WTC11 (cell line): Measurements from ENCODE around the gene PPARA. TPM values are rescaled to one million over a fixed set of nuclear protein-coding genes. Genes with fewer than 3 reads are reported as not detected.

Experiments
- ATAC-seq: fragments of 200-7000 bp; cut with Tn5 transposase; 2 replicates; pipeline ENCODE4 v1.10.0; 2021; ENCODE audit warnings: mild to moderate bottlenecking, moderate library complexity
- CTCF ChIA-PET: fragments of 300-600 bp; sonication (Branson Sonifier 250); formaldehyde crosslinking; loops from one replicate; lab custom pipeline; 2021; ENCODE audit warnings: antibody characterized with exemption; lab: Charles Lee
- POLR2A ChIA-PET: fragments of 350-600 bp; sonication (Branson Sonifier 250); formaldehyde crosslinking; loops from one replicate; lab custom pipeline; 2021; ENCODE audit warnings: antibody characterized with exemption; lab: Charles Lee
- DNase-seq: peaks from one replicate; pipeline ENCODE4 v3.0.0; 2021; ENCODE audit warnings: low spot score
- H3K27ac Mint-ChIP-seq: 2 replicates; pipeline ENCODE4 v1.8.0; 2021; ENCODE audit warnings: mixed read lengths
- H3K27me3 Mint-ChIP-seq: 2 replicates; pipeline ENCODE4 v1.8.0; 2021; ENCODE audit warnings: low read depth, mild to moderate bottlenecking, moderate library complexity, mixed read lengths
- H3K36me3 Mint-ChIP-seq: 2 replicates; pipeline ENCODE4 v1.8.0; 2021; ENCODE audit warnings: mixed read lengths
- H3K4me1 Mint-ChIP-seq: 2 replicates; pipeline ENCODE4 v1.8.0; 2022; ENCODE audit warnings: mixed read lengths
- H3K4me3 Mint-ChIP-seq: 2 replicates; pipeline ENCODE4 v1.8.0; 2021; ENCODE audit warnings: mild to moderate bottlenecking, moderate library complexity, mixed read lengths
- H3K9me3 Mint-ChIP-seq: 2 replicates; pipeline ENCODE4 v1.8.0; 2021; ENCODE audit warnings: mixed read lengths
- ARID4B ChIP-seq: sonication (generic); formaldehyde crosslinking; IDR thresholded peaks from 2 replicates; pipeline ENCODE4 v1.8.0; 2023; ENCODE audit warnings: missing genetic modification reagents, mild to moderate bottlenecking, borderline replicate concordance
- ATF3 ChIP-seq: sonication (generic); formaldehyde crosslinking; conservative IDR thresholded peaks from 2 replicates; pipeline ENCODE4 v1.8.1; 2022; ENCODE audit warnings: mild to moderate bottlenecking, missing genetic modification reagents
- ATF6 ChIP-seq: sonication (generic); formaldehyde crosslinking; IDR thresholded peaks from 2 replicates; pipeline ENCODE4 v1.8.1; 2023; ENCODE audit warnings: mild to moderate bottlenecking, missing genetic modification reagents
- CTCF ChIP-seq: fragments of 200-600 bp; IDR thresholded peaks from 2 replicates; pipeline ENCODE4 v1.8.0; 2022; ENCODE audit warnings: antibody characterized with exemption
- E2F1 ChIP-seq: sonication (generic); formaldehyde crosslinking; IDR thresholded peaks from 2 replicates; pipeline ENCODE4 v1.8.0; 2022; ENCODE audit warnings: mild to moderate bottlenecking, missing genetic modification reagents
- E2F4 ChIP-seq: sonication (generic); formaldehyde crosslinking; IDR thresholded peaks from 2 replicates; pipeline ENCODE4 v1.8.1; 2022; ENCODE audit warnings: low read depth, mild to moderate bottlenecking, moderate library complexity, missing genetic modification reagents, borderline replicate concordance
- FOXK1 ChIP-seq: sonication (generic); formaldehyde crosslinking; IDR thresholded peaks from 2 replicates; pipeline ENCODE4 v1.8.0; 2022; ENCODE audit warnings: mild to moderate bottlenecking, moderate library complexity, missing genetic modification reagents
- FOXP1 ChIP-seq: sonication (generic); formaldehyde crosslinking; IDR thresholded peaks from 2 replicates; pipeline ENCODE4 v1.8.0; 2022; ENCODE audit warnings: missing genetic modification reagents, mild to moderate bottlenecking, moderate library complexity, borderline replicate concordance
- NR2C2 ChIP-seq: sonication (generic); formaldehyde crosslinking; IDR thresholded peaks from 2 replicates; pipeline ENCODE4 v1.8.0; 2022; ENCODE audit warnings: mild to moderate bottlenecking, missing genetic modification reagents
- NR3C1 ChIP-seq: sonication (generic); formaldehyde crosslinking; conservative IDR thresholded peaks from 2 replicates; pipeline ENCODE4 v1.8.1; 2023; ENCODE audit warnings: low read depth, mild to moderate bottlenecking, missing genetic modification reagents
- SOX15 ChIP-seq: fragments of 250-450 bp; sonication (Bioruptor Pico); IDR thresholded peaks from 2 replicates; pipeline ENCODE4 v1.9.0; 2021; ENCODE audit warnings: mild to moderate bottlenecking
- STAT6 ChIP-seq: sonication (generic); formaldehyde crosslinking; conservative IDR thresholded peaks from 2 replicates; pipeline ENCODE4 v1.8.1; 2023; ENCODE audit warnings: mild to moderate bottlenecking, low read depth, missing genetic modification reagents, moderate library complexity
- TEAD1 ChIP-seq: sonication (generic); formaldehyde crosslinking; IDR thresholded peaks from 2 replicates; pipeline ENCODE4 v1.8.0; 2022; ENCODE audit warnings: mild to moderate bottlenecking, missing genetic modification reagents
- TEAD4 ChIP-seq: sonication (generic); formaldehyde crosslinking; IDR thresholded peaks from 2 replicates; pipeline ENCODE4 v1.8.0; 2022; ENCODE audit warnings: mild to moderate bottlenecking, missing genetic modification reagents
- USF2 ChIP-seq: sonication (generic); formaldehyde crosslinking; IDR thresholded peaks from 2 replicates; pipeline ENCODE4 v1.8.1; 2023; ENCODE audit warnings: mild to moderate bottlenecking, missing genetic modification reagents, moderate library complexity
- ZNF138 ChIP-seq: sonication (generic); formaldehyde crosslinking; conservative IDR thresholded peaks from 2 replicates; pipeline ENCODE4 v1.8.1; 2022; ENCODE audit warnings: mild to moderate bottlenecking, moderate library complexity, missing genetic modification reagents
- ZNF232 ChIP-seq: sonication (generic); formaldehyde crosslinking; IDR thresholded peaks from 2 replicates; pipeline ENCODE4 v1.8.0; 2022; ENCODE audit warnings: mild to moderate bottlenecking, missing genetic modification reagents
- ZNF416 ChIP-seq: fragments of 250-450 bp; sonication (Bioruptor Pico); IDR thresholded peaks from 2 replicates; pipeline ENCODE4 v1.9.0; 2021; ENCODE audit warnings: mild to moderate bottlenecking, inconsistent platforms
- ZSCAN18 ChIP-seq: fragments of 250-450 bp; sonication (Bioruptor Pico); IDR thresholded peaks from 2 replicates; pipeline ENCODE4 v2.1.2; 2022; ENCODE audit warnings: mild to moderate bottlenecking, moderate library complexity
- total RNA-seq: library from RNA; stranded (reverse); gene quantifications from 3 replicates; pipeline ENCODE4 v1.2.3, GENCODE V29; 2021

PPARA gene
- total RNA-seq, 1 experiment from 2014 or later: 9.3 TPM

- TF ChIP-seq ZSCAN18 (no peak), TEAD4 (no peak), ZNF138 (CRISPR knock-in tag) (no peak), NR3C1 (CRISPR knock-in tag) (no peak), E2F1 (CRISPR knock-in tag) (no peak), E2F4 (CRISPR knock-in tag) (no peak), SOX15 (CRISPR knock-in tag) (no peak), CTCF (no peak), TEAD1 (no peak)
Measured at GRCh38 chr22:46150034-46150654, at the start of gene PPARA (continued).

- ATAC-seq: no peak
- H3K36me3 Mint-ChIP-seq: no peaks in the 10 kb centered on the region
- CTCF ChIA-PET: interaction anchor here (0.6 kb wide), 1 partner anchor 238 kb away, joined by 5 read pairs; no protein-coding TSS in a partner anchor
- no peak for TF ChIP-seq ZNF416
- TF ChIP-seq TEAD4: no peak
- TF ChIP-seq FOXP1: no peak
- TF ChIP-seq ARID4B (CRISPR knock-in tag): no peak
- no peak for TF ChIP-seq USF2 (CRISPR knock-in tag)
- TF ChIP-seq ZNF232 (CRISPR knock-in tag): no peak
- TF ChIP-seq STAT6 (CRISPR knock-in tag): no peak
- no peak for TF ChIP-seq FOXK1 (CRISPR knock-in tag)
- TF ChIP-seq NR2C2 (CRISPR knock-in tag): no peak
- TF ChIP-seq ATF3 (CRISPR knock-in tag): no peak
- TF ChIP-seq ATF6 (CRISPR knock-in tag): no peak
- TF ChIP-seq, all 79 proteins: peak for 0
- H3K27ac Mint-ChIP-seq: no peak overlapping the region
- H3K4me1 Mint-ChIP-seq: no peaks in the 10 kb centered on the region
- no peaks in the 10 kb centered on the region for H3K27me3 Mint-ChIP-seq
- H3K9me3 Mint-ChIP-seq: no peaks in the 10 kb centered on the region
- DNase-seq: no peak
- POLR2A ChIA-PET: no interaction called here
- no peak overlapping the region for H3K4me3 Mint-ChIP-seq
Measured at GRCh38 chr22:46102159-46102558, 48.2 kb upstream of the PPARA start.
